CD14-positive monocyte (primary cell): ENCODE data around the gene ITIH1. TPM values are rescaled to one million over a fixed set of nuclear protein-coding genes. Genes with fewer than 3 reads are reported as not detected.

Experiments
- DNase-seq, 3 donors: peaks; one replicate each; pipeline ENCODE4 v3.0.0-alpha.2; 2011 to 2022
- H2AFZ ChIP-seq: 2 replicates; pipeline ENCODE4 v1.6.0; 2012; ENCODE audit warnings: mild to moderate bottlenecking, low read depth, low read length, inconsistent platforms; ENCODE audit not compliant: insufficient read depth, poor library complexity, severe bottlenecking
- H3K27ac ChIP-seq, 2 donors: 1 replicate in 1 of 2; 2 replicates in 1 of 2; pipeline ENCODE4 v1.5.1; 2012 to 2013; ENCODE audit warnings: low read length in 2 of 2, control low read depth in 1 of 2, inconsistent platforms in 1 of 2, low read depth in 1 of 2, mild to moderate bottlenecking in 1 of 2
- H3K27me3 ChIP-seq, 2 donors: one replicate each; pipeline versions ENCODE4 v1.6.0 to v1.6.1; 2011 to 2013; ENCODE audit warnings: low read length in 2 of 2; ENCODE audit not compliant: control insufficient read depth in 2 of 2, insufficient read depth in 2 of 2
- H3K36me3 ChIP-seq, 2 donors: replicated peaks in 1 of 2; 1 replicate in 1 of 2; 2 replicates in 1 of 2; pipeline versions ENCODE4 v1.5.1 to v1.6.1; 2012 to 2013; ENCODE audit warnings: low read length in 2 of 2, control low read depth in 1 of 2, inconsistent platforms in 1 of 2, mild to moderate bottlenecking in 1 of 2; ENCODE audit not compliant: insufficient read depth in 2 of 2, control insufficient read depth in 1 of 2
- H3K4me1 ChIP-seq, 2 donors: 1 replicate in 1 of 2; 2 replicates in 1 of 2; pipeline versions ENCODE4 v1.5.1 to v1.6.1; 2012 to 2013; ENCODE audit warnings: low read length in 2 of 2, control low read depth in 1 of 2, inconsistent platforms in 1 of 2, mild to moderate bottlenecking in 1 of 2, moderate library complexity in 1 of 2; ENCODE audit not compliant: insufficient read depth in 2 of 2, control insufficient read depth in 1 of 2
- H3K4me2 ChIP-seq: replicated peaks from 2 replicates; pipeline ENCODE3; 2012; ENCODE audit warnings: low read length, moderate library complexity, mild to moderate bottlenecking; ENCODE audit not compliant: poor library complexity, severe bottlenecking; ENCODE audit errors: extremely low read depth
- H3K4me3 ChIP-seq, 3 experiments: fragments of 200-600 bp in 1 of 3; sonication (generic) in 1 of 3; replicated peaks in 1 of 3; 1 replicate in 2 of 3; 2 replicates in 1 of 3; pipeline ENCODE4 v1.5.1; 2011 to 2013; ENCODE audit warnings: low read length in 3 of 3, mild to moderate bottlenecking in 3 of 3, control low read depth in 2 of 3, low read depth in 2 of 3, inconsistent platforms in 1 of 3, moderate library complexity in 1 of 3
- H3K79me2 ChIP-seq: 2 replicates; pipeline ENCODE4 v1.6.0; 2012; ENCODE audit warnings: mild to moderate bottlenecking, control low read depth, inconsistent platforms, low read length, moderate library complexity; ENCODE audit not compliant: insufficient read depth
- H3K9ac ChIP-seq: 2 replicates; pipeline ENCODE4 v1.6.0; 2017; ENCODE audit warnings: low read length, mild to moderate bottlenecking; ENCODE audit not compliant: insufficient read depth, poor library complexity, severe bottlenecking
- H3K9me3 ChIP-seq, 2 donors: replicated peaks in 1 of 2; 1 replicate in 1 of 2; 2 replicates in 1 of 2; pipeline versions ENCODE4 v1.5.1 to v1.6.1; 2012 to 2013; ENCODE audit warnings: low read length in 2 of 2, control low read depth in 1 of 2; ENCODE audit not compliant: control insufficient read depth in 1 of 2, insufficient read depth in 1 of 2
- H4K20me1 ChIP-seq: 2 replicates; pipeline ENCODE4 v1.6.0; 2012; ENCODE audit warnings: mild to moderate bottlenecking, low read length, control low read depth, moderate library complexity; ENCODE audit not compliant: insufficient read depth
- H3K27ac Mint-ChIP-seq, 7 donors: one replicate each; pipeline ENCODE4 v1.8.0; 2020; ENCODE audit warnings: mild to moderate bottlenecking in 7 of 7, mixed read lengths in 7 of 7, moderate library complexity in 6 of 7, inconsistent platforms in 2 of 7
- H3K27me3 Mint-ChIP-seq, 3 donors: one replicate each; pipeline ENCODE4 v1.8.0; 2021 to 2022; ENCODE audit warnings: low read depth in 3 of 3, mild to moderate bottlenecking in 3 of 3, mixed read lengths in 3 of 3, moderate library complexity in 3 of 3, inconsistent platforms in 1 of 3
- H3K36me3 Mint-ChIP-seq, 2 donors: one replicate each; pipeline ENCODE4 v1.8.0; 2020; ENCODE audit warnings: mixed read lengths in 2 of 2, inconsistent platforms in 1 of 2, mild to moderate bottlenecking in 1 of 2
- H3K4me1 Mint-ChIP-seq: one replicate; pipeline ENCODE4 v1.8.0; 2020; ENCODE audit warnings: mild to moderate bottlenecking, mixed read lengths
- H3K4me3 Mint-ChIP-seq, 2 donors: one replicate each; pipeline ENCODE4 v1.8.0; 2020; ENCODE audit warnings: mild to moderate bottlenecking in 2 of 2, mixed read lengths in 2 of 2, moderate library complexity in 1 of 2
- H3K9me3 Mint-ChIP-seq, 7 donors: one replicate each; pipeline ENCODE4 v1.8.0; 2020 to 2022; ENCODE audit warnings: mixed read lengths in 7 of 7, mild to moderate bottlenecking in 6 of 7, moderate library complexity in 6 of 7, inconsistent platforms in 2 of 7
- WGBS: methylation state at CpG from one replicate; pipeline ENCODE4 v1.1.5; 2013; ENCODE audit warnings: missing lambda C conversion rate; ENCODE audit not compliant: insufficient coverage; 5-methylcytosine and 5-hydroxymethylcytosine counted together
- intact Hi-C, 2 donors: fragments of 100-400 bp; cut with micrococcal nuclease; formaldehyde crosslinking; loops; one replicate each; pipeline versions ENCODE4 v1.15.0 to v1.15.1; 2023
- polyA plus RNA-seq, 3 donors: library from polyadenylated mRNA; depleted of rRNA in 1 of 3; unstranded in 2 of 3; stranded (reverse) in 1 of 3; fragments of 300-500 nt in 2 of 3; fragments of >200 nt in 1 of 3; fragmentation: Illumina TruSeq in 2 of 3; gene quantifications; 1 replicate in 2 of 3; 2 replicates in 1 of 3; pipeline ENCODE4 v1.2.3, GENCODE V29; 2012 to 2021
- TF ChIP-seq, protein P1 (sequence below): fragments of 200-600 bp; IDR thresholded peaks from one replicate; pipeline ENCODE4 v1.8.0; 2022; ENCODE audit warnings: antibody characterized with exemption, mild to moderate bottlenecking

Gene ITIH1
- polyA plus RNA-seq, 3 donors: 0.75 to 4.4 (median 1.3) TPM

DNA sequence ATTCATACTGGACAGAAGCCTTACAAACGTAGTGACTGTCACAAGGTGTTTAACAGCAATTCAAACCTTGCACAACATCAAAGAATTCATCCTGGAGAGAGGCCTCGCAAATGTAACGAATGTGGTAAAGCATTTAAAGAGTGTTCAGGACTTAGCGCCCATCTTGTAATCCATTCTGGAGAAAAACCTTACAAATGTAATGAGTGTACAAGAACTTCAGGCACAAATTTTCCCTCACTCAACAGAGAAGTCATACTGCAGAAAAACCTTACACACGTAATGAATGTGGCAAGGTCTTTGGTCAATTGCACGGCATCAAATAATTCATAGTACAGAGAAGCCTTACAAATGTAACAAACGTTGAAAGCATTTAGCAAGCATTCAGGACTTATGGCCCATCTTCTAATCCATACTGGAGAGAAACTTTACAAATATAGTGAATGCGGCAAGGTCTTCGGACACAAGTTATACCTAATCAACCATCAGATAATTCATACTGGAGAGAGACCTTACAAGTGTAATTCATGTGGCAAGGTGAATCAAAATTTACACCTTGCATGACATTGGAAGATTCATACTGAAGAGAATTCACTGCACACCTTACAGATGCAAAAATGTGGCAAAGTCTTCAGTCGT is 44.0 kb upstream of the ITIH1 start:
- no peaks in the 10 kb centered on the region for H3K27me3 ChIP-seq
- Mint-ChIP-seq H3K4me3 (no peak overlapping the region), H3K27ac (no peak overlapping the region), H3K36me3 (peaks cover 77 to 93% of the 10 kb centered on the region in 2 donors), H3K9me3 (peaks cover 21 to 47% (median 37%) of the 10 kb centered on the region in 7 donors), H3K27me3 (peaks cover 0 to 2% (median 0%) of the 10 kb centered on the region in 3 donors), H3K4me1 (peaks cover 15% of the 10 kb centered on the region)
- H4K20me1 ChIP-seq: no peaks in the 10 kb centered on the region
- no peak overlapping the region for H2AFZ ChIP-seq
- no peak overlapping the region for H3K27ac ChIP-seq
- no peak overlapping the region for H3K9ac ChIP-seq
- no peak overlapping the region for H3K4me3 ChIP-seq
- H3K9me3 ChIP-seq: peaks cover 21 to 42% of the 10 kb centered on the region in 2 donors
- no peak overlapping the region for H3K4me2 ChIP-seq
- H3K79me2 ChIP-seq: no peaks in the 10 kb centered on the region
- TF ChIP-seq, protein P1, sequence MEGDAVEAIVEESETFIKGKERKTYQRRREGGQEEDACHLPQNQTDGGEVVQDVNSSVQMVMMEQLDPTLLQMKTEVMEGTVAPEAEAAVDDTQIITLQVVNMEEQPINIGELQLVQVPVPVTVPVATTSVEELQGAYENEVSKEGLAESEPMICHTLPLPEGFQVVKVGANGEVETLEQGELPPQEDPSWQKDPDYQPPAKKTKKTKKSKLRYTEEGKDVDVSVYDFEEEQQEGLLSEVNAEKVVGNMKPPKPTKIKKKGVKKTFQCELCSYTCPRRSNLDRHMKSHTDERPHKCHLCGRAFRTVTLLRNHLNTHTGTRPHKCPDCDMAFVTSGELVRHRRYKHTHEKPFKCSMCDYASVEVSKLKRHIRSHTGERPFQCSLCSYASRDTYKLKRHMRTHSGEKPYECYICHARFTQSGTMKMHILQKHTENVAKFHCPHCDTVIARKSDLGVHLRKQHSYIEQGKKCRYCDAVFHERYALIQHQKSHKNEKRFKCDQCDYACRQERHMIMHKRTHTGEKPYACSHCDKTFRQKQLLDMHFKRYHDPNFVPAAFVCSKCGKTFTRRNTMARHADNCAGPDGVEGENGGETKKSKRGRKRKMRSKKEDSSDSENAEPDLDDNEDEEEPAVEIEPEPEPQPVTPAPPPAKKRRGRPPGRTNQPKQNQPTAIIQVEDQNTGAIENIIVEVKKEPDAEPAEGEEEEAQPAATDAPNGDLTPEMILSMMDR: no peak
- intact Hi-C loops: no loop called here
- WGBS: 100% methylated on average over 2 of the region's 10 CpGs
- H3K4me1 ChIP-seq: peaks cover 2 to 9% of the 10 kb centered on the region in 2 donors
- H3K36me3 ChIP-seq: peaks cover 57 to 95% of the 10 kb centered on the region in 2 donors
- DNase-seq: no peak

DNA sequence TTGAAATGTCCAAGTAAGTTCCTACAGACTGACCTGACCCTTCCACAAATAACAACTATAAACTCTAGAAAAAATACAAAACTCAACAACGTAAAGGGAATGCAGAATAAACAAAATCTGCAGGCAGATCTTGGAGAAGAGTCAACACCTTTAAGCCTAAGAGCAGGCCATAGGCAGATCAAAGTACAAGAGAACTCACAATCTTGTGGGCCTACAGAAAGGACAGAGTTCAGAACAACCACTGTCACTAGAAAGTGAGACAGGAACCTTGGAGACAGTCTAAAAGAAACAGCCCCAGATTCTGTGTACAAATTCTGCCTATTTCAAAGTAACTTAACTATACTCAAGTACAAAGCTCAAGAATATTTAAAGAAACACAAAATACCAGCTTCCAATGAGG is 37.7 kb upstream of the ITIH1 start:
- Histone ChIP-seq H4K20me1 (no peaks in the 10 kb centered on the region), H3K36me3 (peaks cover 79 to 96% of the 10 kb centered on the region in 2 donors), H3K79me2 (no peaks in the 10 kb centered on the region), H3K4me1 (no peaks in the 10 kb centered on the region), H2AFZ (no peak overlapping the region), H3K4me3 (no peak overlapping the region), H3K27ac (no peak overlapping the region), H3K9ac (no peak overlapping the region), H3K27me3 (no peaks in the 10 kb centered on the region), H3K4me2 (no peak overlapping the region), H3K9me3 (no peaks in the 10 kb centered on the region)
- H3K9me3 Mint-ChIP-seq: peaks cover 0 to 5% (median under 1%) of the 10 kb centered on the region in 7 donors
- H3K4me3 Mint-ChIP-seq: no peak overlapping the region
- WGBS: 100% methylated on average over 1 of the region's 1 CpG
- no peak for DNase-seq
- intact Hi-C loops: loop anchor here (5.0 to 10.0 kb wide), 3 partner anchors 63 to 335 kb away; no protein-coding TSS in a partner anchor
- no peaks in the 10 kb centered on the region for H3K4me1 Mint-ChIP-seq
- TF ChIP-seq, protein P1: no peak
- peaks cover 0 to 2% (median 1%) of the 10 kb centered on the region in 3 donors for H3K27me3 Mint-ChIP-seq
- H3K27ac Mint-ChIP-seq: no peak overlapping the region
- H3K36me3 Mint-ChIP-seq: peaks cover 72 to 88% of the 10 kb centered on the region in 2 donors
